ENCODE data around the gene PKD2L2.
"Not testable (repeated sequence)": the region's sequence is repeated elsewhere in the genome, so short reads cannot be mapped to it uniquely, and the experiment has no call there.

PKD2L2 gene

GRCh38 chr5:137888863-137889759, at the start of gene PKD2L2:
Gene PKD2L2 (plus strand): TSS chr5:137889457. CDS start chr5:137889492, 35 bp downstream.
- no peak for DNase-seq

- no peak for DNase-seq
Measured at GRCh38 chr5:137842296-137842695, 47.0 kb upstream of the PKD2L2 start.

DNA sequence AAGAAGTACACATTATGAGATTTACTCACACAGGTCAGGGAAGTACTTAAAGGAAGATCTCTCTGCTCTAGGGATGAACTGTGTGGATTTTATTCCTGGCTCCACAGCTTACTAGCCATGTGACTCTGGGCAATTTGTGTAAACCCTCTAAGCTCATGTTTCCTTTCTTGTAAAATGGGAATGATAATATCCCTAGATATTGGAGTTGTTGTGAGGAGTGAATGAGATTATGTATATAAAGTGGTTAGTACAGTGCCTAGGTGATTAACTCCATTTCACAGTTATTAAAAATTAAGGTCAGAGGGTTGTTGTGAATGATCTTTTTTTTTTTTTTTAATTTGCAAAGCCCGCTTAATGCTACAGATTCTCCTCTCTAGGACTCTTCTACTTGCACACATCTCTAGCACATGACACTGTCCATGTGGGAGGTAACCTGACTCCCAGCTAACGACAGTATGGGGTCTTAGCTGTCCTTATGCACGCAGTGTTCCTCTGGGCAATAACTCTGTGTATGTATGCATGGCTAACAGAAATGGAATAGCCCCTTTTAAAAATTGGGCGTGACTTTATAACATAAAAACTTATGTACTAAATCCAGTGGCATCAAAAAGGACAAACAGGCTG, 45.5 kb upstream of the PKD2L2 start:
- no peak for DNase-seq

DNA sequence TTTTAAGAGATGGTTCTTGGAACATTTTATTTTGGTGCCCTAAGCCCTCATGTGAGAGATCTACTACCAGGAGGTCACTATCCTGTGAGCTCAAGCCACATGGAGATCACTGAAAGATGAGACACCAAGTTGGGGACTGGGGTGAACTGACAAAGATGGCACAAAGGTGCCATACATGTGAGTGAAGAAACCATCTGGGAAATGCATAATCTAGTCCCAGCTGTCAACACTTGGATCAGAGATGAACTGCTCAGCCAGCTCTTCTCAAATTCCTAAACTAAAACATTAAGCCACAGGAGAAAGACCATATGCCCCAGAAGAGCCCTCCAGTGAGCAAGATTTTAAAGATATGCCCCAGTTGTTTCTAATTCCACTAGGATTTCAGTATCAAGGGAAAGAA, 43.8 kb upstream of the PKD2L2 start:
- no peak for DNase-seq

DNA sequence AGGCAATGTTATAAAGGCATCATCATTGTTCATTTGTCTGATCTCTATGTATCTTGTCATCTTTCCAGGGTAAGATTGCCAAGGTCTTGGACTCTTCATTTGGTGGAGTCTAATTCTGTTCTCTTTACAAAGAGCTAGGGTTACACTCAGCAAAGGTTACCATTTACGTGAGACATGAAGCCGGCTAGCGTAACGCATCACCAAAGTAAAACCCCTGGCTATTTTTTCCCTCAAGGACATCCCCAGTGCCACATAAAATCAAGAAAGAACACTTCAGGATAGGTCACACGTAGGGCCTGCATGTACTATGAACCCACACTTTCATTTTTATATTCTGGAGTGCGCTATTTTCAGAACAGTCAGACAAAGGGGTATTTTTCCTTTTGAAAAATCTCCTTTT, 41.6 kb upstream of the PKD2L2 start:
- DNase-seq = no peak

- not testable (repeated sequence) for DNase-seq
Measured at GRCh38 chr5:137853165-137853564, 36.1 kb upstream of the PKD2L2 start.

DNA sequence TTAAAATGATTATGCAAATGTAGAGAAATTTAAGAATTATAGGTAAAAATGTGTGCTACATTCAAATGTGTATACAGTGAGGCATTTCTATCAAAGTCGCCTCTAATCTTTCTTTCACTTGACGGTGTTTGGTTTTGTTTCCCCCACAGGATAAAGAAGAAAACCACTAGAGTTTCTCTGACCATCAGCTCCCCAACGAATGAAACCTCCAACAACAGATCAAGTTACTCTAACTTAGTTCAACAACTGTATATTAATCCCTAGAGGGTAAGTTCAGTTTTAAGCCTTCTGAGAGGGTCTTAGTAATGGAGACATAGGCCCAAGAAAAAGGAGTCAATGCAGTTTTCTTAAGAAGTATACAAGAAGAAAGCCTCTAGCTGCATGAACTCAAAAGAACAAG, 33.1 kb upstream of the PKD2L2 start:
- no peak for DNase-seq

- DNase-seq = no peak
Measured at GRCh38 chr5:137856916-137857862, 32.1 kb upstream of the PKD2L2 start.

DNA sequence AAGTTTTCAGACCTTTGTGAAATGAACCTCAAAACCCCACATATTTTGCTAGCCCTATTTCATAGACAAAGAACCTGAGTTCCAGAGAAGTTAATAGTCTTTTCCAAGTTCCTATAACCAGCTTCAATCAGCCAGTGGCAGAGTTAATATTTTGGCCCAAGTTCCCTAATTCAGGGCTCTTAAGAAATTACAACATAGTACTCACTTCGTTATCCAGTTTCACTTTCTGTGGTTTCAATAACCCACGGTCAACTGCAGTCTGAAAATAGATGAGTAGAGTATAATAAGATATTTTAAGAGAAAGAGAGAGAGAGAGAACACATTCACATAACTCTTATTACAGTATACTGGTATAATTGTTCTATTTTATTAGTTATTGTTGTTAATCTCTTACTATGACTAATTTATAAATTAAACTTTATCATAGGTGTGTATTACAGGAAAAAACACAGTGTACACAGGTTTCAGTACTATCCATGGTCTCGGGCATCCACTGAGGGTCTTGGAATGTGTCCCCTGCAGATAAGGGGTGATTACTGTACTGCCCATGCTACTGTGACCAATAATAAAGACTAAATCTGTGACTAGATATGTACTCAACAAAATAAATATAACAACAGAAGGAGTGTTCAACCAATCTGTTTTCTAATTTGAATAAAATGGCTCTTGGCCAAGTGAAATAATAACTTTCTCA, 30.9 kb upstream of the PKD2L2 start:
- DNase-seq = no peak

DNA sequence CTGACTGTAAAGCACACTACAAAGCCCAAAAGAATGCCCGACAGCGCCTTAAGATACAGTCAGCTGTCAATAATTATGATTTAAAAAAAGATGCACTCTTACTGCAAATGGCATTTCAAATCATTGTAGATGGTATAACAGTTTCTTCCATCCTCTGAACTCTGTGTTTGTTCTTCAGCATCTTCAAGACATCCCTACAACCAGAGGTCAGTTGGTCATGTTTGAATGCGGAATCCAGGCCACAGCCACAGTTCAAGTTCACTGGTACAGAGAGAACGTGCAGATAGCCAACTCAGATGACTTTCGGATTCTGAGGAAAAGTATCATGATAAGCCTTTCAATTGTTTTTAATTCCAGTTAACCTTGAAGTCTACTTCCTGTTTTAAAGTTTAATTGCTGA, 30.3 kb upstream of the PKD2L2 start:
- DNase-seq = no peak

DNA sequence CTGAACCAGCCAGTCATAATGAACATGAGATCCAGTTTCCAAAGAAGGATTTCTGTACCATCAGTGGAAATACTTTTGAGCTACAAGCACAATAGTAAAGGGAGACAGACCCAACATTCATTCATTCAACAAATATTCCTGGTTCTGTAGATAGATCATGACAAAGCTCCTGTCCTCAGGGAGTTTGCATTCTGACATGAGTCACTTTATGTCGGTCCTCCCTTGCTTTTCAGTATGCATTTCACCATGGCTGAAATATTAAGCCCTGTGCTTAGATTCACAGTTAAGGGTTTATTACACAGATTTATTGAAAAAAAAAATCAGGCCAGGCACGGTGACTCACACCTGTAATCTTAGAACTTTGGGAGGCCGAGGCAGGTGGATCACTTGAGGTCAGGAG, 27.0 kb upstream of the PKD2L2 start:
- no peak for DNase-seq

DNA sequence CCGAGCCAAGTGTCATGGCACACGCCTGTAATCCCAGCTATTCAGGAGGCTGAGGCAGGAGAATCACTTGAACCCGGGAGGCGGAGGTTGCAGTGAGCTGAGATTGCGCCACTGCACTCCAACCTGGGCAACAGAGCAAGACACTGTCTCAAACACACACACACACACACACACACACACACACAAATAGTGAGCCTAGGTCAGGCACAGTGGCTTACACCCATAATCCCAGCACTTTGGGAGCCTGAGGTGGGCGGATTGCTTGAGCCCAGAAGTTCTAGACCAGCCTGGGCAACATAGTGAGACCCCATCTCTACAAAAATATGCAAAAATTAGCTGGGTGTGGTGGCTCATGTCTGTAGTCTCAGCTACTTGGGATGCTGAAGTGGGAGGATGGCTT, 25.6 kb upstream of the PKD2L2 start:
- not testable (repeated sequence) for DNase-seq

DNA sequence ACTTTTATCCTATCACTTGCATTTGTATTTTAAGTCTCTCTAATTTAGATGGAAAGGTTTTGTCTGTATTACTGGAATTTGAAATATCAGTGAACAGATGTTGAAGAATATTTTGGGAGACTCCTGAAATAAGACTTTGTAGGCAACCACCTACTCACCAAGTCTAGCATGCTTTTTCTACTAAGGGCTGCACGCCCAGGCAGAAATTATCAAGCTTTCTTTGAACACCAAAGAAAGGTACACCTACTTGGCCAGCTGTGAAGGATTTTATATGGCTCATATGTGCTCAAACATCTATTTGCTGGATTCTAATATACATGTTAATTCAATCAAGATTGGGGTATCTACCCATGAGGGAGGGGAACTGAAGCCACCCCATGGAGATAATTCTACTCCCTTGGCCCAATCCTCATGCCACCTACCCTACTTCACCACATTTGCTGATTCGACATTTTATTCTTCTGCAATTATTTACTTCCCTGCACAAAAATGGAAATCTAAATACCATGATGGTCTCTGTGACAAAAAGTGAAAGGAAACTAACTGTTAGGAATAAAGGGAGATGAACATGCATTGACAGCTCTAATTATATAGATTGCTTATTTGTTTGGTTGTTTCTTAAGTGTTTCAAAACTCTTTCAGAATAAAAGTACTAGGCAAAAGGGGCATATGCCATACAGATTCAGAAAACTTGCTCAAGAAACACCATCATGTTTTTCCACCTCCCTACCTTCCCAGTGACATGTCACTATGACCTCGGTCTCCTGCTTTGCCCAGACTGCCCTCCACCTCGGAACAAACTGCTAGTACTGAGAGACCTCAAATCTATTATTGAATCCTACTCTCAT, 22.5 kb upstream of the PKD2L2 start:
- DNase-seq = no peak

- DNase-seq = no peak
Measured at GRCh38 chr5:137867664-137868063, 21.6 kb upstream of the PKD2L2 start, which contains the start of gene MYOT. Gene MYOT (plus strand): TSS chr5:137867860. CDS start chr5:137870652, 2,792 bp downstream.

- no peak for DNase-seq
Measured at GRCh38 chr5:137870647-137871339, 18.5 kb upstream of the PKD2L2 start.

DNA sequence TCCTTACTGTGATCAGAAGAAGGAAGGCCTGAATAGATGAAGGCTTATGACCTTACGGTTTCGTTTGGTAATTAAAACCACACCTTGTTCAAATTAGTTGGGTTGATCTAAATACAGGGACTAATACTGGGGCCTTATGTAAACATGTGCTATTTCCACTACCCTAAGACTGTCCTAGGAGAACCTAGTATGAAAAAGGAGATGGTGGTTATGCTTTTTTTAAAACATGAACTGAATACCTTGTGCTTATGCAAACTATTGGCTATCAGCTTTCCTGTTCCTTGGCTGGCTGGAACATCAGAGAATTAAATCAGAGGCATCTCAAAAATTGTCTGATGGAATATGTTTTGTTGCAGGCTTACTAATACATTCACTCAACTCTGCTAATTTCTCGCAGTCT, 17.7 kb upstream of the PKD2L2 start:
- DNase-seq = no peak

GRCh38 chr5:137872466-137872865, 16.8 kb upstream of the PKD2L2 start:
- no peak for DNase-seq

GRCh38 chr5:137876101-137876500, 13.2 kb upstream of the PKD2L2 start:
- no peak for DNase-seq

DNA sequence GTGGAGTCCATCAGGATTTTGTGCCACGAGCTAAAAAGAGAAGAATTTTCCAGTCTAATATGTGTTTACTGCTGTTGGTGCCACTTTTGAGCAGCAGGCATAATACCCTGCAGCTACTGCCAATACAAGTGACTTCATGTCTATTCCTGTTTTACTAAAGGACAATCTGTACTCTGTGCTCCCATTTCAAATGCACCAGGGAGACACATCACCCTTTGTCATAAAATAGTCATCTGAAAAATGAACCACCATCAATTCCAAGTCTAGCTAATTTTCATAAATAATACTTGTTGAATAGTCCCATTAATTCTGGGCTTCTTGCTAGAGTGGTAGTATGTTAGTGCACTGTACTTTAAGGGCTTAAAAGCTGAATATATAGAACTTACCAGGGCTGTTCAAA, 8.9 kb upstream of the PKD2L2 start:
- no peak for DNase-seq

DNA sequence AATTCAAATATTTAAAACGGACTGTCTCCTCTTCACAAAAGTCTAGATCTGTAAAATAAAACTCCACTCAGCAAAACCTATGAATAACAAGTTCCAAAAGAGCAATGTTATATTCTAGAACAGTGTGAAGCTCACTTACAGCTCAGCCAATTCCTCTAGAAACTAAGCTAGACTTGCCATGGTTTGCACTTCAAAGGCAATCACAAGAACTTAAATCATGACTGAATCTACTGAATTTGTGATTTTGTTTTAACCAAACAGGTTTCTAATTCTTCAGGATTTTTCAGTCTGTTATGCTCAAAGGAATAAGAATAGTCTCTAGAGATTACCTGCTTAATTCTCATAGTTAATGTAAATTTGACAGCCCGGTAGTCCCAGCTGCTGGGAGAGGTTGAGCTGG, 1.4 kb upstream of the PKD2L2 start:
- no peak for DNase-seq

GRCh38 chr5:137888466-137888862, 793 bp upstream of the PKD2L2 start:
- DNase-seq = no peak
